SK-N-DZ (cell line): Measurements from ENCODE around the gene EFNA2.
"Not testable (repeated sequence)": the region's sequence is repeated elsewhere in the genome, so short reads cannot be mapped to it uniquely, and the experiment has no call there.

Experiments
- DNase-seq: peaks from one replicate; pipeline ENCODE4 v3.0.0-alpha.2; 2015; ENCODE audit warnings: low spot score

Gene EFNA2

GRCh38 chr19:1317274-1318003 lies 31.8 kb downstream of the EFNA2 start:
- no peak for DNase-seq

- no peak for DNase-seq
These were observed 33.2 kb downstream of the EFNA2 start for GRCh38 chr19:1318678-1319471.

- DNase-seq: not testable (repeated sequence)
These were observed 34.6 kb downstream of the EFNA2 start for GRCh38 chr19:1320282-1320650.

- no peak for DNase-seq
These were observed 35.9 kb downstream of the EFNA2 start for GRCh38 chr19:1321539-1321938.

- DNase-seq: no peak
These were observed 36.7 kb downstream of the EFNA2 start for GRCh38 chr19:1322198-1322981.

- DNase-seq: no peak
These were observed 38.7 kb downstream of the EFNA2 start for GRCh38 chr19:1324249-1324805.

GRCh38 chr19:1324806-1325567 lies 39.3 kb downstream of the EFNA2 start:
- DNase-seq: peak; percentile 66

GRCh38 chr19:1325568-1326294 lies 40.1 kb downstream of the EFNA2 start:
- no peak for DNase-seq

GRCh38 chr19:1327125-1327524 lies 41.5 kb downstream of the EFNA2 start:
- DNase-seq: no peak

- not testable (repeated sequence) for DNase-seq
These were observed 46.5 kb downstream of the EFNA2 start for GRCh38 chr19:1332208-1332607.

GRCh38 chr19:1336079-1336684 lies 50.5 kb downstream of the EFNA2 start:
- DNase-seq: no peak

GRCh38 chr19:1340681-1341469 lies 55.2 kb downstream of the EFNA2 start:
- DNase-seq: no peak

GRCh38 chr19:1343041-1343440 lies 57.4 kb downstream of the EFNA2 start:
- DNase-seq: no peak

GRCh38 chr19:1349211-1349610 lies 63.5 kb downstream of the EFNA2 start:
- no peak for DNase-seq

- DNase-seq: peak; percentile 73
These were observed 65.2 kb downstream of the EFNA2 start for GRCh38 chr19:1350867-1351266.
